ENCODE data around the gene DUOXA1. TPM values are rescaled to one million over a fixed set of nuclear protein-coding genes. Genes with fewer than 3 reads are reported as not detected.
"Not testable (repeated sequence)": the region's sequence is repeated elsewhere in the genome, so short reads cannot be mapped to it uniquely, and the experiment has no call there.

The DUOXA1 gene
- total RNA-seq, 4 donors from 2014 or later, result not detected

DNA sequence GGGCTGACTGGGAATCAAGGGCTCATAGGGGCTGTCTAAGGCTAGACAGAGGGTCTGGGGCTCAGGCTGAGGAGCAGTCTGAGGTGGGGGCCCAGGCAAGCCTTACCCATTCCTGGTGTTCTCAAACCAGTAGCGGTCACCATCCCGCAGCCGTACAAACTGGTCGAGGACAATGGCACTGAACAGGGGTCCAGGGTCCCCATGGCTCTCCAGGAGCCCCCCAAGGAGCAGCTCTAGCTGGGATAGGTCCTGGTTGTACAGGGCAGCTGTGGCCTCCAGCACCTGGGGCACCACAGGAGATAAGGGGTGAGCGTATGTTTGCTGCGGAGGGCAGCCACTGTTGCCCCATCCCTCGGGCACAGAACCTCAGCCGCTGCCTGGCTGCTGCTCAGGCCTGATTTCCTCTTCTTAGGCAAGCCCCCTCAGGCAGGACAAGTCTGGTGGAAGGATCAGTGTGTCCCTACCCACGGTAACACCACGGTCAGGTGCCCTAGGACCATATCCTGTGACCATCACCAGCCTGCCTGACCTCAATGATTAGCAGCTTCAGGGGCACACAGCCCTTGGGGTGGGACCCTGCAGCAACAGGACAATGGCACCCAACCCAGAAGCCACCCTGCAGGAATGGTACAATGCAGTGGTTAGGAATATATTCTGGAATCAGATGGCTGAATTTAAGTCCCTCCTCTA is 21.6 kb downstream of the DUOXA1 start:
- DNase-seq (no peak), ATAC-seq (no peak)
- Histone ChIP-seq H3K9me3 (no peaks in the 10 kb centered on the region), H3K27ac (no peak overlapping the region), H3K36me3 (no peaks in the 10 kb centered on the region), H3K4me1 (peaks cover 0 to 5% of the 10 kb centered on the region in 2 donors), H3K4me3 (no peak overlapping the region), H3K27me3 (peaks cover 33 to 42% (median 41%) of the 10 kb centered on the region in 3 donors)
- in situ Hi-C loops (cut with MboI; ENCODE audit: low sequenced_read_pairs in 4 of 4), result no loop called here
- TF ChIP-seq POLR2A (IDR thresholded peaks at IDR 0.05) (no peak), CTCF (IDR thresholded peaks at IDR 0.05 in 4 of 5, conservative IDR thresholded peaks at IDR 0.05 in 1 of 5) (no peak)
- intact Hi-C loops (cut with DNase I; ENCODE audit: low total_unique reads), result no loop called here

DNA sequence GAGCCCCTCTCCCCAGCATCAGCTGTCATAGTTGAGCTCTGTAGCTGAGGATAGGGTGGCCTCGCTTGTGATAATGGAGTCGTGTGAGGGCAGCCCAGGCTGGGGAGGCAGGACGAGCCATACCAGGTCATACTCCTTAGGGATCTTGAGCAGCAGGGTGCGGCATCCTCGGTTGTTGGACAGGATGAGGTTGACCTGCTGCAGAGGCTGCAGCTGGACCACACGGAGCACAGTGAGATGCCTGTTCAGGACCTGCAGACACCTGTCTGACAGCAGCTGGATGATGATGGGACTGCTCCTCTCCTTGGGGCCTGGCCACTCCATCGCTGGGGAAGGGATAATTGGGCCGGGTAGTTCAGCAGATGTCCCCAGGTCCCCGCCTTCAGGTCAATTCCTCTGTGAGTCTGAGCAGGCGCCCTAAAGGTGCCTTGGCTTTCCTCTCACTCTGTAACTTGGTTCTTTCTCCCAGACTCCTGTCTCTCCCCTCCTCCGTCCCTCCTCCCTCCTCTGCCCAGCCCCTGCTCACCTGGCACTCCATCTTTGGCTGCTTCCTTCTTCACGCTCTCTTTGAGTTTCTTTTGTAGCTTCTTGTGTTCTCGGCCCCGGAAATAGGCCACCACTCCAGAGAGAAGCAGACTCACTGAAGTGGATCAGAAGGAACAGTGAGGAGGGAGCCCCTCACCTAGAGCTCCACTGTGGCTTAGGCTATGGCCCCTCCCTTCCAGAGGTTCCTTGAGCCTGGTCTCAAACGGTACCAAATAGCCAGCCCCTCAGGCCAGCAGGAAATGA is 23.5 kb downstream of the DUOXA1 start:
- TF ChIP-seq POLR2A (IDR thresholded peaks at IDR 0.05) (no peak), CTCF (IDR thresholded peaks at IDR 0.05 in 4 of 5, conservative IDR thresholded peaks at IDR 0.05 in 1 of 5) (no peak)
- no peak for DNase-seq
- Histone ChIP-seq H3K36me3 (no peaks in the 10 kb centered on the region), H3K27ac (no peak overlapping the region), H3K4me3 (no peak overlapping the region), H3K27me3 (peaks cover 18 to 24% (median 22%) of the 10 kb centered on the region in 3 donors), H3K9me3 (no peaks in the 10 kb centered on the region), H3K4me1 (no peaks in the 10 kb centered on the region)
- intact Hi-C loops (cut with DNase I; ENCODE audit: low total_unique reads) (no loop called here), in situ Hi-C loops (cut with MboI; ENCODE audit: low sequenced_read_pairs in 4 of 4) (no loop called here)
- ATAC-seq, result no peak

DNA sequence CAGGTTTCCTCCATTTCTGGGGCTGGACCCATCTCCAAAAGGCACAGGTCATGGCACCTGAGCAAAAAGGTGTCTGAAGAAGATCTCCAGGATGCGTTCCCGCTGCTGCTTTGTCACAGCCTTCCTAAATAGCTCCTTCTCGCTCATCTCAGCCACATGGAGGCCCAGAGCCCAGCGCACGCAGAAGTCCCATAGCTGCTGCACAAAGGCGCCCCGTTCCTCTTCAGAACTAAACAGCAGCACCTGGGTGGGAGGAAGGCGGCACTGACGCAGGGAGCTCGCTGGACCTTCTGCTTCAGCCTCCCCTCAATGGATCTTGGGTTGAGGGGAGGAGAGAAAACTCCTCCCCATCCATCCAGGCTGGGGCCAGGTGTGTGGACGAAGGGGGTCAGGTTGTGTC is 24.1 kb downstream of the DUOXA1 start:
- in situ Hi-C loops (cut with MboI; ENCODE audit: low sequenced_read_pairs in 4 of 4) (no loop called here), intact Hi-C loops (cut with DNase I; ENCODE audit: low total_unique reads) (no loop called here)
- TF ChIP-seq CTCF (IDR thresholded peaks at IDR 0.05 in 4 of 5, conservative IDR thresholded peaks at IDR 0.05 in 1 of 5), result no peak
- TF ChIP-seq POLR2A (IDR thresholded peaks at IDR 0.05), result no peak
- Histone ChIP-seq H3K27me3 (peaks cover 18 to 23% (median 21%) of the 10 kb centered on the region in 3 donors), H3K36me3 (no peaks in the 10 kb centered on the region), H3K27ac (no peak overlapping the region), H3K4me3 (no peak overlapping the region), H3K4me1 (no peaks in the 10 kb centered on the region), H3K9me3 (no peaks in the 10 kb centered on the region)
- no peak for ATAC-seq
- DNase-seq, result no peak

DNA sequence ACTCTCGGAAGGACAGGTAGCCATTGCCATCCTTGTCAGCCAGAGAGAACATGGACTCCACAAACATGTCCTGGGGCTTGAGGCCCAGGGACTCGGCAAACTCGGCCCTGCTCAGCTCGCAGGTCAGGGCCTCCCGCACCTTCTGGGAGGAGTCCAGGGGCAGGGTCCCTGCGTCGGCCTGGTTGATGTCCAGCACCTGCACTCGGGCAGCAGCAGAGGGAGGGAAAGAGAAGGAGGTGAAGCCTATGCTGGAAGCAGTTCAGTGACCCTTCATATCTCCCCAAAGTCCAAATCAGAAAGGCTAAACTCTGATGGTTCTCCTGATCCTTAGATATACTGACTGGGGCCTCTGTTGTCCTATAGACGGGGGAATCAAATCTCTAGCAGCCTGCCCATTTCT is 25.5 kb downstream of the DUOXA1 start:
- H3K27ac ChIP-seq; DNase-seq; H3K4me1 ChIP-seq; in situ Hi-C loops (cut with MboI; ENCODE audit: low sequenced_read_pairs in 4 of 4); ATAC-seq; intact Hi-C loops (cut with DNase I; ENCODE audit: low total_unique reads); H3K27me3 ChIP-seq; H3K9me3 ChIP-seq; H3K36me3 ChIP-seq; H3K4me3 ChIP-seq: not testable (repeated sequence)

DNA sequence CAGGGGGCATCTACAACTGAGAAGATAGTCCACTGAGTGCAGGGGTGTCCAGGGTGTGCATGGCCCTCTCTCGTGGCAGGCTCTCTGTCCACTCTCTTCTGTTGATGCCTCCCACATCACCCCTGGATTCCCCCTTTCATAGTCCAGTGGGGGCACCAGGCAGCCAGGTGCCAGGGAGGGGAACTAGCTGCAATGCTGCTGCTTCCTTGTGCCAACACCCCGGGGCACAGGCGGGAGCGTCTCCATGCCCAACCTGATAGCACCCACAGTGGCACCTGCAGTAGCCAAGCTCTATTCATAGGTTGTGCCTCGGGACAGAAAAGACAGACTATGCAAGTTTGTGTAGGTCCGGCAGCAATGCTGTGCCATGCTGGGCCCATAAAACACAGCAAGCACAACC is 27.5 kb downstream of the DUOXA1 start:
- no peak for TF ChIP-seq CTCF (IDR thresholded peaks at IDR 0.05 in 4 of 5, conservative IDR thresholded peaks at IDR 0.05 in 1 of 5)
- TF ChIP-seq POLR2A (IDR thresholded peaks at IDR 0.05), result no peak
- in situ Hi-C loops (cut with MboI; ENCODE audit: low sequenced_read_pairs in 4 of 4) (no loop called here), intact Hi-C loops (cut with DNase I; ENCODE audit: low total_unique reads) (no loop called here)
- H3K4me1 ChIP-seq, result no peaks in the 10 kb centered on the region
- ATAC-seq (no peak), DNase-seq (no peak)
- no peaks in the 10 kb centered on the region for H3K27me3 ChIP-seq
- no peaks in the 10 kb centered on the region for H3K36me3 ChIP-seq
- no peak overlapping the region for H3K4me3 ChIP-seq
- H3K27ac ChIP-seq, result no peak overlapping the region
- H3K9me3 ChIP-seq, result no peaks in the 10 kb centered on the region
